HG03432 (cell line): ENCODE results near the gene CARD10.

Experiments used
- ATAC-seq: cut with Tn5 transposase; IDR thresholded peaks from one replicate; pipeline ENCODE4 v1.9.1; 2021; ENCODE audit warnings: mild to moderate bottlenecking, moderate library complexity; ENCODE audit not compliant: unreplicated experiment

The CARD10 gene

DNA sequence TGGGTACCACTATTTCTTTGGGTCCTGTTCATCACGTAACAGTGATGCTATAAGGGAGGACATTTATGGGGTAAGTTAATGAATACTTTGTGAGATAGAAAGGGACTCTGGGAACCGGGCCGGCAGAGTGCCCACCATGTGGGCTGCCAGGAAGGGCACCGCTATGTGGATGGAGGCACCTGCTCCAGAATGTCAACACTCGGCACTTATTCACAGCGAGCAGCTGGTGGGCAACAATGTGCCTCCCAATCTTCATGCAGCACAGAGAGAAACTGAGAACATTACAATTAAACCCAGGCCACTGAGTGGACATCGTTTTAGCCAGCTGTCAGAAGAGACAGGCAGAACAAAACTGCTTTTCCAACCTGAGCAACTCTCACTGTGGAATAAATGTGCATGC lies 76.1 kb downstream of the CARD10 start:
- ATAC-seq: no peak

DNA sequence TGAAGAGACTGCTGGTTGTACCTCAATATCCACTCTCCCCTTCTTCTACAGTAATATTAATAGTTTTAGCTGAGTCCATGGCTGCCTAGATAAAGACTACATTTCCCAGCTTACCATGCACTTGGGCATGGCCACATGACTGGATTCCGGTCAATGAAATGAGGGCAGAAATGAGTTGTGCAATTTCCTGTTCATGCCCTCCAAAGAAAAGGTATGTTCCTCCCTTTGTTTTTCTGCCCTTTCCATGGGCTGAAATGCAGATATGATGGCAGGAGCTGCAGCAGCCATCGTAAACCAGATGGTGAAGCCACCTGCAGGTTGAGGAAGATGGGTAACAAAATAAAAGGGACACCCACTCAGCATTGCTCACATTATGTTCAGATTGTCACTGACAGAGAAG lies 76.7 kb downstream of the CARD10 start:
- ATAC-seq: no peak

DNA sequence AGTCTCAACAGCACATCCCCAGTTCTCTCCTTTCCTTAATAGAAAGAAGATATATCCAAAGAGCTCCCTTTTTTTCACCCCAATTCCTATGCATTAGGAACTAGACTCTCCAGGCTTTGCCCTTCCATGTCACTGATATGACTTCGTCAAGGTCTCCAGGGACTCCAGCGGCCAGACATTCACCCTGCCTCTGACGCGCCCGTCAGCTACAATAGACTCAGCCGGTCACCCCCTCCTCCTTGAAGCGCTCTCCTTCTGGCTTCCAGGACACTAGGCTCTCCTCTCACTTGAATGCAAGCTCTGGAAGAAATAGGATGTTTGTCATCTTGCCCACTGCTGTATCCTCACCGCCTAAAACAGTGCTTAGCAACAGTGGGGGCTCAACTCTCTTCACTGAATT lies 77.1 kb downstream of the CARD10 start:
- ATAC-seq: no peak

DNA sequence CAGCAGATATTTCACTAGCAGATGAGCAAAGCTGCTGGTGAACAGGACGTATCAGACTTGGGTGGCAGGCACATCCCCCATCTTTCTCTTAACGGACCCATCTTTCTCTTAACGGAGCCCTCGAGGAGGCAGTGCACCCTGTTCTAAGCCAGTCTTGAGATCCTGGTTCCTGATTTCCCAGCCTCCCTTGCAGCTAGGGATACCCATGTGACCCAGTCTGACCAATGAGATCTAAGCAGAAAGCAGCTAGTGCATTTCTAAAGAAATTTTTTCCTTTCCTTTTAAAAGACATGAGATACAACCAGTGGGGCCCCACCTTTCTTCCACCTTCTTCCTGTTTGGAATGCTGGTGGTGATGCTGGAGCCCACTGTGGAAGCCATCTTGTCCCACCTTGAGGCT lies 78.3 kb downstream of the CARD10 start:
- no peak for ATAC-seq
